Measurements from ENCODE around the gene MBD4. TPM values are rescaled to one million over a fixed set of nuclear protein-coding genes. Genes with fewer than 3 reads are reported as not detected.
A peak's percentile ranks its signal among the peaks of the same experiment; 100 is the strongest.
"Not testable (repeated sequence)": the region's sequence is repeated elsewhere in the genome, so short reads cannot be mapped to it uniquely, and the experiment has no call there.

MBD4 gene
- total RNA-seq, 1 donor from 2014 or later = 34.9 TPM

DNA sequence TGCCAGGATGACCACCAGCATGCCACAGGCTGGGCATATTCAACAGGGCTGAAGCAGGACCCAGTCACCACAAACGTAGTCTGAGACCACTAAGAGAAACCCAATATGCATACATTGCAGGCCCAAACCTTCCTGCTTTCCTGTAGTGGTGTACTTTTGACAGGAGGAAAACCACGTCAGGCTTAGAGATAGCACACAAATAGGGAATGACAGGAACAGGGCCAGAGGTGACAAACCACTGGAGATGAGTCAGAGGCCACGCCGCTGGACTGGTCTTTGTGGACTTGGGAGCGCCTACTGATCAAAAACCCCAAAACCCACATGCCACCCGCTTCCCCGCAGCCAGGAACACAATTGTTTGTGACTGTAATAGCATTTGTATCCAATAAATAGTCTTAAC lies 7.7 kb downstream of the MBD4 start:
- DNase-seq (ENCODE audit: low spot score) = no peak

DNA sequence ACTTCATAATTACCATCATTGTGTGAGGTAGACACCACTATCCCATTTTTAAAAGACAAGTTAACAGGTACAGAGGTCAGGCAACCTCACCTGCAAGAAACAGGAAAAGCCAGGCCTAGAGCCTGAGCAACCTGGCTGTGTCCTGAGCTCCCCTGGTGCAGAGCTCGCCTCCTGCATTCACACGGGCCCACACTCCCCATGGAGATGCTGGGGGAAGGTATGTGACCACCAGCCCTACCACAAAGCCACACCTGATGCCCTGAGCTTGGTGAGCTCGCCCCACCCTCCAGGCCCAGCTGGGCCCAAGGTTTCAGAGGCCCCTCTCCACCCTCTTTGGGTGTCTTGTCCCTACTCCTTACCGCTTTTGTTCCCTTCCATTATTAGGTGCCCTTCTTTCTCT lies 10.1 kb downstream of the MBD4 start:
- DNase-seq (ENCODE audit: low spot score) = no peak

DNA sequence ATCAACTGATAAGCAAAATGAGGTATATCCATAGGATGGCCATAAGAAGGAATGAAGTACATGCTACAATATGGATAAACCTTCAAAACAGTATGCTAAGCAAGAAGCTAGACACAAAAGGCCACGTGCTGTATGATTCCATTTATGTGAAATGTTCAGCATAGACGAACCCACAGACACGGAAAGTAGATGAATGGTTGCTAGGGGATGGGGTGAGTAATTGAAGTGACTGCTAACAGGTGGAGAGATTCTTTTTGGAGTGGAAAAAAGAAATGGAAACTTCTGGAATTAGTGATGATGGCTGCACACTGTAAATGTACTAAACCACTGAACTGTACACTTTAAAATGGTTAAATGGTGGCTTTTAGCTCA lies 10.7 kb downstream of the MBD4 start:
- no peak for DNase-seq (ENCODE audit: low spot score)

DNA sequence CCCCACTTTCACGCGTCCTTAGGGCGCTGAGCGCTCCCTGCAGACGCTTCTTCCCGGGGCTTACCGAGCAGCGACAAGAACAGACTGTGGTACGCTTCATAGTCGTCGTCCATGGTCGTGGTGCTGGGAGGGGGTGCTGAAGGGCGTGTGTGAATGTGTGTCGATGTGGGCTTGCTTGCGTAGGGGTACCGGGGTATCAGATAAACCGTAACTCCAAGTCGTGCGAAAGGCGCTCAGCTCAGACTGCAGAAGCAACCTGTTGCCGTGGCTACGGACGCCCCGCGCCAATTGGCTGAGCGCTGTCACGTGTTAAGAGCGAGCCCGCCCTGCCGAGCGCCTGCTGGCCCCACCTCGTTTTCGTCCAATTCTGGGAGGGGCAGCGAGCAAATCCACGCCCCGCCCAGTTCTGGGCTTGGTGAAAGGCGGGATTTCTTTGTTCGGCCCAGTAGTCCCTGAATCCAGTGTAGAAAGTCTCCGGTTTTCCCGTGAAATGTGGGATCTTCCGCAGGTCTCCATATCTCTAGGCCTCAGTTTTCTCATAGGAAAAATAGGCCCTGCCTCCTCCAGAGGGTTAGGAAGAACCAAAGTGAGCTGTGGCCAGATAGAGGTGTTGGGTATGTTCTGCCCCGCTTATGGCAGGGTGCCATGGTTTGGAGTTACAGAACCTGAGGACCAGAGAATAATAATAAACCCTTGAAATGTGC lies 11.2 kb downstream of the MBD4 start, which contains the start of gene EFCAB12:
Gene EFCAB12 (minus strand): TSS at position 261 of the 704 bp plus-strand sequence. CDS start 148 bp downstream, at position 113.
- DNase-seq (ENCODE audit: low spot score) = peak; percentile 97

DNA sequence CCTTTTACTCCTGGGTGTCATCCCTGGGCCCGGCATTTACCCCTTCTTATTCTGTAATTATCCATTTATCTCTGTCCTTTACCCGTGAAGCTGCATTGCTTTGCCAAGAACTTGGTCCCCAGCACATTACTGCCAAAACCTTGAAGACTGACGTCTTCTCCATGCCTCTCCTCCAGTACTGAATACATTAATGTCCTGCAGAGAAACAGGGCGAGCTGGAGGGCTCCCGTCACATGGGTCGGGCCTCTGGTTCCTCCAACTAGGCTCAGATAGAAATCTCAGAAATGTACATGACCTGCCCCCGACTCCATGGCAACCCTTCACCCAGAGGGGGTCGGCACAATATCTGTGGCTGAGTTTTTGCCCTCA lies 11.8 kb downstream of the MBD4 start:
- no peak for DNase-seq (ENCODE audit: low spot score)

DNA sequence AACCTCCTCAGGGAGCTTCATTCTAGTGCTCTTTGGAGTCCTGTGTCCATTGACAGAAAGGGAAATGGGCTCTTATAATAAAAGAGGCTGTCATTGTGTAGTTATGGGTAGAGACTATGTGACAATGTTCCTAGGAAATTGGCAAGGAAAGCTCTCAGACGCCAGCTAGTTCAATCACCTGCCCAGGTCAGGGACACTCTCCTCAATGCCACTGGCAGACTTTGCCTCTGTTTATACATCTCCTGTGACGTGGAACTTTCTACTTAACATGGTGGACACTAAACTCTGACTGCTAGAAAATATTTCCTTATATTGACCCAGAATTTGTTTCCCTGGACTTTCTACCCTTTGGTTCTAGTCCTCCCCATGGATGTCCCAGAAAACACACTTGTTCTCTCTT lies 14.1 kb downstream of the MBD4 start:
- DNase-seq (ENCODE audit: low spot score) = peak; percentile 51

DNA sequence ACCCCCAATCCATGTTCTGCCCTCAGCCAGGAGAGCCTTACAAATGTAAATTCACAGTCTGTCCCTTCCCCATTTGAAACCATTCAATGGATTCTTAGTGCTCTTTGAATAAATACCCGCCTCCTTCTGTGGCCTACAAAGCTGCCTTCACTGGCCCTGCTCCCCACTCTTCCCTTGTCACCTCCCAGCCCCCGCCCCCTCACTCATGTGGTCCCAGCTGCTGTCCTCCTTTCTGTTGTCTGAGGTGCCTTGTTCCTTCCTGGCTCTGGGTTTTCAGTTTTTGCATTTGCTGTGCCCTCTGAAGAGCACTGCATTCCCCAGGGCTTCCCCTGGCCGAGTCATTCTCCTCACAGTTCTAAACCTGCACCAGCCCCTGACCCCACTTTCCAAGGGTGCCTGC lies 14.5 kb downstream of the MBD4 start:
- DNase-seq (ENCODE audit: low spot score) = no peak

DNA sequence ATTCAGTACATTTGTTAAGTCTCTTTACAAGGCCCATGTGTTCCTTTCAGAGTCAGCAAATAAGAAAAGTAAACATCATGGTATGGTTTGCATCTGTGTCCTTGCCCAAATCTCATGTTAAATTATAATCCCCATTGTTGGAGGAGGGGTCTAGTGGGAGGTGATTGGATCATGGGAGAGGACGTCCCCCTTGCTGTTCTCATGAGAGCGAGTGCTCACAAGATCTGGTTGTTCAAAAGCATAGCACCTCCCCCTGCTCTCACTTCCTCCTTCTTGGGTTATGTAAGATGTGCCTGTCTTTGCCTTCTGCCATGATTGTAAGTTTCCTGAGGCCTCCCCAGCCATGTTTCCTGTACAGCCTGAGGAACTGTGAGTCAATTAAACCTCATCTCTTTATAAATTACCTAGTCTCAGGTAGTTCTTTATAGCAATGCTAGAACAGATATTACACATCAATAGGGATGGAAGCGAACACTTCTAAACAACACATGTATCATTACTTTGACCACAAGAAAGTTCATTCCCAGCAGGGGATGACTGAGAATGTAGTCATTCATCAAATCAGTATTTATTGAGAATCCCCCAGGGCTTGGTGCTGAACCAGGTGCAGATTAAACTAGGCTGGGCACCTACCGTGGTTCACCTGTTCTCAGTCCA lies 15.4 kb downstream of the MBD4 start:
- no peak for DNase-seq (ENCODE audit: low spot score)

DNA sequence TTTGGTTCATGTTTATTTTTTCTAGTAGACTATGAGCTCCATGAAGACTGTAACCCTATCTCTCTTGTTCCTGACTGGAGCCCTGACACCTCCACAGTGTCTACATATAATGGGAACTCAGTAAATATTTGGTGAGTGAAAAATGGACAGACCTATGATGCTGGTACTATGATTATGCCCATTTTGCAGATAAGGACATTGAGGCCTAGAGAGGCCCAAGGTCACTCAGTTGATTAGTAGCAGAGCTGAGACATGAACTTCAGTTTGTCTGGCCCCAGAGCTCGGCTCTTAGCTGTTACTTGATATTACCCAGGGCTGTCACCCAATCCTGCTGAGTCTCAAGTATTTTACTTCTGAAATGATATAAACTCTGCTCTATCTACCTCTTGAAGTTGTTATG lies 16.9 kb downstream of the MBD4 start:
- no peak for DNase-seq (ENCODE audit: low spot score)

DNA sequence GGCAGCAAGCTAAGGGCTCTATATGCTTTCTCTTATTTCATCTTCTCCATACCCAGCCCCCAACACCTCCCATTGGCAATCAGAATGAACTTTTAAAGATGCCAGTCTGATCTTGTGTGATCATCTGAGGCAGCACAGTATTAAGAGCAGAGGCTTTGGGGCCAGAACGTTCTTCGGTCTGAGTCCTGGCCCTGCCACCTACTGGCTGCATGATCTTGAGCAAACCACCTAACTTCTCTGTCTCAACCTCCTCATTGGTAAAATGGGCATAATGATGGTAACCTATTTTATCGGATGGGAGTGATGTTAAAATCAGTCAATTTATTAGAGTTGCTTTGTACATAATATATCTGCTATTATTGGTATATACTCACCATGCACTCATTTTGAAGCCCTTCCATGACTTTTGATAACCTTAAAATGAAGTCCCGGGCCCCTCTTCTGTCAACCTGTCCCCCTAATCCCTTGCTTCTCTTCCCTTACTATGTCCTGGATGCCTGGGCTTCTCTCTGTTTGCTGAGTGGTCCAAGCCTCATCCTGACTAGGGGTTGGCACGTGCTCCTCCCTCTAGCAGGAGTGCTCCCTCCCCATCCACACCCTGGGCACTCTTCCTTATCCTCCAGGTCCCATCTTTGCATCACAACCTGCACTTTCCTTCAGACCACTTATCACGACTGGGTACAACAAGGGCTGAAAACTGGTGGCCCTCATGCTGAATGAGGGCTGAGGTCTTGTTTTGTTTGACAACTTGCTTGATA lies 17.6 kb downstream of the MBD4 start:
- DNase-seq (ENCODE audit: low spot score) = no peak

DNA sequence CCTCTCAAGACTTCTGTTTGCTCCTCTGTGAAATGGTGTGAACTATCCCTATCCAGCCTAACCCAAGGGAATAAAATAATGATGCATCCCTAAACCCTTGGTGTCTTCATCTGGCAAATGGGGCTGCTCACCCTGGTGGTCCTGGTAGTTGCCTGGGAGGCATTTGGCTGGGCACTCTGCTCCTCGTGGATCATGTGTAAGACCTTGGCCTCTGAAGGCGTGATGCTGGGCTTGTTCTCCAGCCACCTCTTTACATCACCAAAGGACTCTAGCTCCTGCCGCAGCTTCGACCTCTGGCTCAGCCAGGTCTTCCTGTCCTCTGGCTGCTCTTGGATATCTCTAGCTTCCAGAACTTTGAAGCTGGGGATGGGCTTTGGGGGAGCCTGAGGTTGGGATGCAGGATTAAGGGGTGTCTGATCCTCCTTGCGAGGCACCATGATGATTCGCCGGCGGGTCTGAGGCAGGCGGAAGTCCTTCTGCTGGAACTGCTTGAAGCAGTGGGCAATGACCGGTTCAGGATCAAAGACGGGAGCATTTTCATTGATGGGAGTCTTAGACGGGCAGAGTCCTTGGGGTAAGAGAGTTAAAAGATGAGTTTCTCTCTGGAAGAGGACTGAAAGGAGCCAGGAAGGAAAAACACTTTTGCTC lies 18.4 kb downstream of the MBD4 start:
- DNase-seq (ENCODE audit: low spot score) = no peak

DNA sequence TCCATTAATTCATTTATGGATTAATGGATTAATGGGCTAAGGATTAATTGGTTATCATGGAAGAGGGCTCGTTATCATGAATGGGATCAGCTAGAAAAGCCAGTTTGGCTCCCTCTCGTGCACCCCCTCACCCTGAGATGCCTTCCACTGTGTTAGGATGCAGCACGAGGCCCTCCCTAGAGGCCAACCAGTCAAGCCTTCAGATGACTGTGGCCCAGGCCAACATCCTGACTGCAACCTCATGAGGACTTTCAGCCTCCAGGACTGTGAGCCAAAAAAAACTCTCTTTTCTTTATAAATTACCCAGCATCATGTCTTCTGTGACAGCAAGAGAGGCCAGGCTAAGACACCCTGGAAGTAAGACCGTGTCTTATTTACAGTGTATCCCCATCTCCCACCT lies 20.3 kb downstream of the MBD4 start:
- DNase-seq (ENCODE audit: low spot score) = no peak

DNA sequence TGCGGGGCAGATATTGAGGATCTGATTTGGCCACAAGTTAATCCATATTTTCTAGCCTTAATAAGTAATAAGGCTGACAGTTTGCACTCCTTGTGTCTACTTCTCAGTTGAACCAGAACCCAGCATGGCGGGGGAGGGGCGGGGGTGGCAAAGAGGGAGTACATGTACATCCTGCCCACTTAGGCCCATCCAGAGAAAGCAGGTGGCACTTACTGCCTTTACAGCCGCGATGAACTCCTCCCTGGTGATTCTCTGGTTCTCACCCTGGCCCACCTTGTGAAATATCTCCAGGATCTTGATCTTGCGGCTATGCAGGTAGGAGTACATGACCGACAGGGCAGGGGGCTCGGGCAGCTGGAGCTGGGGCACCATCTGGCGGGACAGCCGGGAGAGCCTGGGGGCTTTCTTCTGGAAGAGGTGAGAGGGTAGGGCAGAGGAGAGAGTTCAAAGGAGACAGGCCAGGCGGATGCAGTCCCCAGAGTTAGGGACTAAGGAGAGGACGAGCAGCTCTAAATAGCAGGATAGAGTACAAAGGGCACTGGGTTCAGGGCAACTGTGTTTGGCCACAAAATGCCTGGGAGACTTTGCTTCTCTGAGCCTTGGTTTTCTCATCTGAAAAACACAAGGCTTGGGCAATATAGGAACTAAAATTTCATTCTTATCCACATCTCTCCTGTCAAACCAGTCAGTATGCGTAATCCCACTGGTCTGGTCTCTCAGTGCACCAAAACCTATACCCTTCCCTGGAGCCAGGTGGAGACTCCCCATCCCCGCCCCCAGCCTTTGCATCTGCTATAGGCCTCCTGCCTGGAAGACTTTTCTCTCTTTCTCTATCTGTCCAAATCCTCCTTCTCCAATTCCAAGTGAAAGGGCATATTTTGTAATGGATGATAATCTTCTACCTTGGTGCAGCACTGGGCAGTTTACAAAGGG lies 21.4 kb downstream of the MBD4 start:
- no peak for DNase-seq (ENCODE audit: low spot score)

DNA sequence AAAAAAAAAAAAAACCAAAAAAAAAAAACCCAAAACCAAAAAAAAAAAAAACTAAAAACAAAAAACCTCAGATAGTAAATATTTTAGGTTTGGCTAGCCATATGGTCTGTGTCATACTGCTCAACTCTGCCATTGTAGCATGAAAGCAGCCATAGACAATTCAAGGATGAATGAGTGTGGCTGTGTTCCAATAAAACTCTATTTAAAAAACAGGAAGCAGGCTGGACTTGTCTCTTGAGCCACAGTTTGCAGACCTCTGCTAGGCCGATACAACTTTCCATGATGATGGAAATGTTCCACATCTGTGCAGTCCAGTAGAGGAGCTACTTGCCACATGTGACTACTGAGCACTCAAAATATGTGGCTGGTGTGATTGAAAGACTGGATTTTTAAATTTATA lies 22.4 kb downstream of the MBD4 start:
- DNase-seq (ENCODE audit: low spot score) = peak; percentile 41

DNA sequence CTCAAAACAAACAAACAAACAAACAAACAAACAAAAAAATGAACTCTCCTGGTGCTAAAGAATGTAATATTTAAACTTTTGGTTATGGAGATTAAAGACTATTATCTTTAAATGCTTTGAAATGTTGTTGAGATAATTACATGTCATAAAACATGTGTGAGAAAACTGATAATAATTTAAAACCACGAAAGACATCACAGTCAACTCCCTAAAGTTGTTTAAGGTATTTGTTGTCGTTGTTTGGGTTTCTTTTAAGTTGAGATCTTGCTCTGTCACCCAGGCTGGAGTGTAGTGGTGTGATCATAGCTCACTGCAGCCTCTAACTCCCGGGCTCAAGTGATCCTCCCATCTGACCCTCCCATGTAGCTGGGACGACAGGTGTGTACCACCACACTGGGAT lies 23.3 kb downstream of the MBD4 start:
- no peak for DNase-seq (ENCODE audit: low spot score)

DNA sequence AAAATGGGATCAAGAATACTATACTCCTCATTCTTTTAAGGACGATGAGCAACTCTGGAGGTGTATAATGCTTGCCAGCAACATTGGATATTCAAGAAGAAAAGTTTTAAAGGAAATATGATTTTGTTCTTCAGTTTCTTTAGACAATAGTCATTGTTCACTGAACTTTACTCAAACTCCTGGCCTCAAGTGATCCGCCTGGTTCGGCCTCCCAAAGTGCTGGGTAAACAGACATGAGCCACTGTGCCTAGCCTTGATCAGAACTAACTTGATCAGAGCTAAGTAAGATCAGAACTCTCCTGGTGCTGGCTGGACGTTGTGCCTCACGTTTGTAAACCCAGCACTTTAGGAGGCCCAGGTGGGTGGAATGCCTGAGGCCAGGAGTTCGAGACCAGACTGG lies 23.9 kb downstream of the MBD4 start:
- DNase-seq (ENCODE audit: low spot score) = no peak

DNA sequence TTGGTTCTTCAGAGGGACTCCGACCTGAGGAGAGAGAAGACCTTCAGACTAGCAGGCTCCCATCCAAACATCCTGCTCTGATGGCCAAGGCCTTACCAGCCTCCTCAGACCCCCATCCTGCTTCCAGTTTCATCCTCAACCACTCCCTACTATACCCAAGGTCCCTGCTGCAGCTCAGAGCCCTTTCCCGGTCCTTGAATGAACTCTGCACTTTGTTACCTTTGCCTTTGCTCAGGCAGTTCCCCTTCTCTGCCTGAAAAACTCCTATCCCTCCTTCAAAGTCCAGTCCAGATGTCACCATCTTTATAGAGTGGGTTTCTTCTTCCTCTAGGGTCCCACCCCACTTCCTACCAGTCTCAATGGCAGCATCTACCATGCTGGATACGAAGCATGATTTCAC lies 24.4 kb downstream of the MBD4 start:
- no peak for DNase-seq (ENCODE audit: low spot score)

DNA sequence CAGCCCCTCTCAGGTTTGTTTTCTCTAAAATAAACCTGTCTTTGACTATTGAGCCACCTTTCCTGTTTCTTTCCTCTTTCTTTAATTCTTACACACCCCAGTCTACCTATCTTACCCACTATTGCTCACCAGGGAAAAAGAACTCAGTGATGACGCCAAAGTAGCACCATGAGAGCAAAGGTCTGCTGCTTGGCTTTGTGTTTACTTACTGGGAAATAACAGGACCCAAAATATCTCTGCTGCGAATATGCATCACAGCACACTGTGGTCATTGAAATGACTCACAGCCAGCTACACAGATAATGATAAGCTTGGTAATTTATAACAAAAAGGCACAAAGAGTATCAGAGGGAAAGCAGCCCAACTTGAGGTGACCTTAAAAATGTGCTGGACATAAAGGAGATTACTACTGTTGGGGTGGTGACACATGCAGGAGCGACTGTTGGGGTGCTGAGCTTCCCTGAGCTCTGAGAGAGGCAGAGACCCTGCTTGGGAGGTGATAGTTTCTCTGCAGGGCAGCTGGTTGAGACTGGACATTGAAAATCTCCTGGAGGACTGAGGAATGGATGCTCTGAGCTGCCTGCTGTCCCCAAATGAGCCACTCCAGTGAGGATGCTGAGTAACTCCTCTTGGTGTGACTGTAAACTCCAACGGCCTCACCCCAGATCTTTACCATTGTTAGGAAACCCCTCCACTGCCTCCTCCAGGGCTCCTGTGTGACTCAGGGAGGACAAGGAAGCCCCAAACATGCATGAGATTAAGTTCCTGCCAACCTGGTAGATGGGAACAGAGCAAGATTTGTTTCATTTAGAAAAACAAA lies 25.9 kb downstream of the MBD4 start:
- peak; percentile 71 for DNase-seq (ENCODE audit: low spot score)

DNA sequence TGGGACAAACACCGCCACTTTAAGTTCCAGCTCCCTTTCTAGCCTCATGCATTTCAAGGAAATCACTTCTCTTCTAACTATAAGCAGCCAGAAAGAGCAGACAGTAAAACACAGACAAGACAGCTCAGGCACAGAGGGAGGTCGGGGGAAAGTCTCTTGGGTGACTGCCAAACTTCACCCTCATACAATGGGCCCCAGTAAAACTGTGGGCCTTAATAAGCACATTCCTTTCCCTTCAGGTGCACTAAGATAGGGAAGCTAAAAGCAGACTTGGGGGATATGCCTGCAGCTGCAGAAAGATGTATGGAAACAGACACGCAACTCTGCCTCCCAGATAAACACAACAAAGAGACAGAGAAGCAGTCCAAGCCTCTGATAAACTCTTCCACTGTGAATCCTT lies 26.5 kb downstream of the MBD4 start:
- not testable (repeated sequence) for DNase-seq (ENCODE audit: low spot score)

DNA sequence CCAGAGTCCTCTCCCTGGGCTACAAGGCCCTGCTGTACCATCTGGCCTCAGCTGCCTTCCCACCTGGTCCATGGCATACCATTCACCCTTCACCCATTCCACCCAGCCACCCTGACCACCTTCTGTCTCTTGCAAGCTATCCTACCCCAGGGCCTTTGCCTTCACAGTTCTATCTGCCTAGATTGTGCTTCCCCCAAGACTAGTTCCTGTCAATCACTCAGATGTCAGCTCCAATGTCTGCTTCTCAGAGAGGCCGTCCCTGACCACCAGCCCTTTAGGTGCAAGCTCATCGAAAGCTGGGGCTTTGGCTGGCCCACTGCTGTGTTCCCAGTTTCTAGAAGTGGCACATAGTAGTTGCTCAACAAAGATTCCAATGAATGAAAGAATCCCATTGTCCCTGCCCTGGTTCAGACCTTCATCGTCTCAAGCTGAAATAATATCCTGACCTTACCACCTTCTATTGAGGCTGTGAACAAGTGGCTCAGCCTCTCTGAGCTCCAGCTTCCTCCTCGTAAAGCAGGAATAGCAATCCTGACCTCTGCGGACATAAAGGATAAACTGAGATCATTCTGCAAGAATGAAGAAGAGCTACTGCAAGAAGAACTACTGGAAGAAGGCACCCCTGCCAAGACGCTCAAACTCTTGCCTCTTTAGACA lies 27.1 kb downstream of the MBD4 start:
- no peak for DNase-seq (ENCODE audit: low spot score)

All from mucosa of gallbladder (tissue), 1 donor.